Activated T-helper 1 cell treated with anti-CD3 and anti-CD28 coated beads, Interleukin-12 subunit alpha, Interleukin-12 subunit beta, Interleukin-2, Interleukin-4 antibody, amounts not matched to agents 30 ng/mL and 10 ng/mL and 1 ng/mL, durations not matched to agents 14 hours and 24 hours and 36 hours (primary cell): ENCODE results near the gene DCAF17. TPM values are rescaled to one million over a fixed set of nuclear protein-coding genes. Genes with fewer than 3 reads are reported as not detected.

Experiments
- DNase-seq: peaks from one replicate; pipeline ENCODE4 v3.0.0; 2021; ENCODE audit warnings: low spot score
- H3K27ac Mint-ChIP-seq: one replicate; pipeline ENCODE4 v1.8.0; 2021; ENCODE audit warnings: mild to moderate bottlenecking, mixed read lengths
- H3K27me3 Mint-ChIP-seq: one replicate; pipeline ENCODE4 v1.8.0; 2022; ENCODE audit warnings: mild to moderate bottlenecking, moderate library complexity, mixed read lengths; ENCODE audit not compliant: insufficient read depth
- H3K36me3 Mint-ChIP-seq: one replicate; pipeline ENCODE4 v1.8.0; 2021; ENCODE audit warnings: low read depth, mixed read lengths
- H3K4me1 Mint-ChIP-seq: one replicate; pipeline ENCODE4 v1.8.0; 2021; ENCODE audit warnings: low read depth, mixed read lengths
- H3K4me3 Mint-ChIP-seq: one replicate; pipeline ENCODE4 v1.8.0; 2021; ENCODE audit warnings: mild to moderate bottlenecking, moderate library complexity, mixed read lengths
- H3K9me3 Mint-ChIP-seq: one replicate; pipeline ENCODE4 v1.8.0; 2021; ENCODE audit warnings: mixed read lengths
- intact Hi-C: fragments of 100-400 bp; cut with micrococcal nuclease; formaldehyde crosslinking; loops from one replicate; pipeline ENCODE4 v1.15.1; 2024
- total RNA-seq: library from RNA; stranded (reverse); gene quantifications from 2 replicates; pipeline ENCODE4 v1.2.3, GENCODE V29; 2022

Gene DCAF17
- total RNA-seq, 1 donor from 2014 or later: 23.9 TPM

- Mint-ChIP-seq H3K27ac (no peak overlapping the region), H3K9me3 (no peaks in the 10 kb centered on the region), H3K27me3 (peaks cover 4% of the 10 kb centered on the region), H3K4me3 (no peak overlapping the region), H3K4me1 (peaks cover 5% of the 10 kb centered on the region), H3K36me3 (no peaks in the 10 kb centered on the region)
- intact Hi-C loops: no loop called here
- DNase-seq: no peak
Observed at GRCh38 chr2:171513719-171514160, 79.7 kb downstream of the DCAF17 start.

DNA sequence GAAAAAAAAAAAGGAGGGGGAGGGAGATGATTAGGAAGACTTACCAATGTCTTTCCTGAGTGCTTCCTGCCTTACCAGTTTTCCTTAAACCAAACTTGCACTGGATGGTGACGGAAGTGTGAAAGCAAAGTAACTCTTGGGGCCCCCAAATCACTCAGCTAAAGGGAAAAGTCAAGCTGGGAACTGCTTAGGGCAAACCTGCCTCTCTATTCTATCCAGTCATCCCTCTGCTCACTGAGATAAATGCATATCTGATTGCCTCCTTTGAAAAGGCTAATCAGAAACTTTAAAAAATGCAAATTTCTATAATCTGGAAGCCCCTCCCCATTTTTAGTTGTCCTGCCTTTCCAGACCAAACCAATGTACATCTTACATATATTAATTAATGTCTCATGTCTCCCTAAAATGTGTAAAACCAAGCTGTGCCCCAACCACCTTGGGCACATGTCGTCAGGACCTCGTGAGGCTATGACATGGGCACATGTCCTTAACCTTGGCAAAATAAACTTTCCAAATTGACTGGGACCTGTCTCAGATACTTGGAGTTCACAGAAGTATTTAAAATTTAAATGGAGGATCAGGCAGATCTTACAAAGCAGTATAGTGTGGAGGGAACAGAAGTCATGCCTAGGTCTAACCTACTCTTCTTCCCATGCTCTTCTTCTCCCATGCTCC is 81.0 kb downstream of the DCAF17 start:
- H3K36me3 Mint-ChIP-seq: no peaks in the 10 kb centered on the region
- no peaks in the 10 kb centered on the region for H3K9me3 Mint-ChIP-seq
- H3K27me3 Mint-ChIP-seq: peaks cover 10% of the 10 kb centered on the region
- intact Hi-C loops: no loop called here
- no peak overlapping the region for H3K4me3 Mint-ChIP-seq
- DNase-seq: no peak
- H3K27ac Mint-ChIP-seq: no peak overlapping the region
- H3K4me1 Mint-ChIP-seq: peaks cover under 1% of the 10 kb centered on the region

- Mint-ChIP-seq H3K4me1 (no peaks in the 10 kb centered on the region), H3K27ac (no peak overlapping the region), H3K4me3 (no peak overlapping the region), H3K9me3 (no peaks in the 10 kb centered on the region), H3K27me3 (peaks cover 14% of the 10 kb centered on the region), H3K36me3 (no peaks in the 10 kb centered on the region)
- intact Hi-C loops: no loop called here
- no peak for DNase-seq
Observed at GRCh38 chr2:171515672-171516298, 81.8 kb downstream of the DCAF17 start.

DNA sequence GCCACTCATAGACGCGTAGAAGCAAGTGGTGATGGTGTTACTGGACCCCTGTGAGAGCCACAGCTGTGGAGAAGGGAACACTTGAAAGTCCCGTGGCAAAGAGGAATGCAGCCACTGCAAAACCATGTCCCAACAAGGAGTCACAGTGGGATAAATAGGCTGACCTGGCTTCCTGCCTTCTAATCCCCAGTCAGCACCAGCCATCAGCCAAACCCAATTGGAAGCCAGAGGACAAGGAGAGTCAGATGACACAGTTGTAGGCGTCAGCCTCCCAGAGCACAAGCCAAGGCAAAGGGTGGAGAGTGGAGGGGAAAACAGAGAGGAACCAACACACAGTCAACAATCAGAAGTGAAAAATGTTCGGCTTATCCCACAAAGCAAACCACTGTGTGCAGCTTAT is 82.8 kb downstream of the DCAF17 start:
- no peak for DNase-seq
- H3K4me3 Mint-ChIP-seq: no peak overlapping the region
- H3K9me3 Mint-ChIP-seq: no peaks in the 10 kb centered on the region
- peaks cover 3% of the 10 kb centered on the region for H3K4me1 Mint-ChIP-seq
- no peaks in the 10 kb centered on the region for H3K36me3 Mint-ChIP-seq
- no peak overlapping the region for H3K27ac Mint-ChIP-seq
- H3K27me3 Mint-ChIP-seq: peaks cover 24% of the 10 kb centered on the region
- intact Hi-C loops: no loop called here

DNA sequence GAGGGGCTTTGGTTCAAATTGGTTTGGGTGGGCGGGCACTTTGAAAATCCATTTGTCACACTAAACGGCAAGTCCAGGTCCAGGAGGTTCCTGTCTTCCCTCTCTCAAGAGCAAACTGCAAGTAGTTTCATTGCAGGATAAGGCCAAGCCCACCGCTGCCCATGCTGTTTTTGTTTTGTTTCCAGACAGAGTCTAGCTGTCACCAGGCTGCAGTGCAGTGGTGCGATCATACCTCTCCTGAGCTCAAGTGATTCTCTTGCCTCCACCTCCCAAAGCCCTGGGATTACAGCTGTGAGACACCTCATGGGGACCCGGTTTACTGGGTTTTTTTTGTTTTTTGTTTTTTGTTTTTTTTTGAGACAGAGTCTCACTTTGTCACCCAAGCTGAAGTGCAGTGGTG is 86.4 kb downstream of the DCAF17 start:
- intact Hi-C loops: loop anchor here (5.0 kb wide), 1 partner anchor 358 kb away; the partner anchor contains the start of gene TLK1
- Mint-ChIP-seq H3K9me3 (no peaks in the 10 kb centered on the region), H3K36me3 (no peaks in the 10 kb centered on the region)

DNA sequence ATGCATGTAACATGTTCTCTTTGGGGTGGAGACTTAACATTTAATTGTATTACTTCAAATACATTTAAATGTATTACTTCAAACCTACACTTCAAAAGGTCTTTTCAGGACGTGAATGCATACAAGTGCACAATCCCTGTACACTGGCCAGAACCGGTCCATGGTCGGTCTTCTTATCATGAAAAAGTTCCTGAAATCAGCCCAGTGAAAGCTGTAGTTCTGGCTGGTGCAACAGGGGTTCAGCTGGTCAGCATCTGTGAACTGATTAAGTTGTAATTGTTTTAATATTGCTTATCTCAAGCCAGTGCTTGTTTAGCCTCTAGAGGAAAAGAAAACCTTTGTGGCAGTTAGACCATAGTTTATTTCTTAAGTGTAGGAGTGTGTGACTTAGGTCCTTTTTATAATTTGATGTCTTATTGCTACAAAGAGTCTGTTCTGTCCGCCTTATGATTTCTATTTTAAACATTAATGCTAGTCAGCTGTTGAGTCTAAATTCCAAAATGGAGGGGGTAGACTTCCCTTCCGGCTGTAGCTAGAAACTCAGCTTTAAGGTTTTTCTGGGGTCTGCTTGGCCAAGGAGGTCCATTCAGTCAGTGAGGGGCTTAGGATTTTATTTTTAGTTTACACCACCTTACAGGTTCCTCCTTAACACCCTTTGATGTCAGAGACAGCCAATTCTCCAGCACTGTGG is 87.5 kb downstream of the DCAF17 start:
- DNase-seq: no peak
- Mint-ChIP-seq H3K4me3 (peak overlapping the region; percentile 86), H3K9me3 (no peaks in the 10 kb centered on the region), H3K36me3 (no peaks in the 10 kb centered on the region), H3K27me3 (peaks cover 44% of the 10 kb centered on the region), H3K27ac (no peak overlapping the region), H3K4me1 (peaks cover 6% of the 10 kb centered on the region)
- intact Hi-C loops: loop anchor here (5.0 kb wide), 1 partner anchor 359 kb away; the partner anchor contains the start of gene TLK1

More for the DNA sequence above, 86.4 kb downstream of the DCAF17 start:
- Mint-ChIP-seq H3K4me1 (peaks cover 6% of the 10 kb centered on the region), H3K4me3 (no peak overlapping the region), H3K27me3 (peaks cover 44% of the 10 kb centered on the region), H3K27ac (no peak overlapping the region)
- DNase-seq: no peak

DNA sequence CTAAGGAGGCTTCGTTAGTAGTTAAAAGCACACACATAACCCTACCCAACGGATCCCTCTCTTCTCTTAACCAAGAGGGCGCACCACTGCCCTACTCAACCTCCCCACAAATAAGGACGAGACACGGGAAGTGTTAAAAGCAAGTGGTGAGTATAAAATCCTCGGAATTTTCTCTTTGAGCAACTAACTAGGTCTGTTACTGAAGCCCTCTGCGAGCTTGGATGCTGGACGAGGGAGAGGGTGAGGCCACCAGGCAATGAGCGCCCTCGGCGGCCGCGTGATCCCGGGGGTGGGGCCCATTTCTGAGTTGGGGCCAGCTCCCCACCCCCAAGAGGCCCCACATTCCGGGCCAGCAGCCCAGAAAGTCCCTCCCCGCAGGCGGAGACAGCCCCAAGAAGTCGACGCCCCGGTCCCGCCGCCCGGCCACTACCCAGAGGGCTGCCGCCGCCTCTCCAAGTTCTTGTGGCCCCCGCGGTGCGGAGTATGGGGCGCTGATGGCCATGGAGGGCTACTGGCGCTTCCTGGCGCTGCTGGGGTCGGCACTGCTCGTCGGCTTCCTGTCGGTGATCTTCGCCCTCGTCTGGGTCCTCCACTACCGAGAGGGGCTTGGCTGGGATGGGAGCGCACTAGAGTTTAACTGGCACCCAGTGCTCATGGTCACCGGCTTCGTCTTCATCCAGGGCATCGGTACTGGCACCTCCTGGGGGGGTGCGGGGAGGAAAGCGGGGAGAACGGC is 88.2 kb downstream of the DCAF17 start, which contains the start of gene CYBRD1:
TSS of gene CYBRD1 (plus strand) at position 423 of the 736 bp plus-strand sequence. CDS start at position 495, 72 bp downstream.
- H3K27ac Mint-ChIP-seq: peak within 1 kb of the TSS; percentile 50
- intact Hi-C loops: loop anchor here (5.0 kb wide), 1 partner anchor 360 kb away; the partner anchor contains the start of gene TLK1

GRCh38 chr2:171522788-171523087 is 88.7 kb downstream of the DCAF17 start:
- H3K4me3 Mint-ChIP-seq: peak overlapping the region; percentile 86
- no peaks in the 10 kb centered on the region for H3K36me3 Mint-ChIP-seq
- H3K9me3 Mint-ChIP-seq: no peaks in the 10 kb centered on the region
- DNase-seq: peak; percentile 1
- intact Hi-C loops: loop anchor here (5.0 kb wide), 1 partner anchor 360 kb away; the partner anchor contains the start of gene TLK1
- H3K27ac Mint-ChIP-seq: no peak overlapping the region
- peaks cover 6% of the 10 kb centered on the region for H3K4me1 Mint-ChIP-seq
- peaks cover 44% of the 10 kb centered on the region for H3K27me3 Mint-ChIP-seq

More for the DNA sequence above, 88.2 kb downstream of the DCAF17 start, which contains the start of gene CYBRD1:
- Mint-ChIP-seq H3K36me3 (no peaks in the 10 kb centered on the region), H3K4me3 (peak within 1 kb of the TSS; percentile 86), H3K9me3 (no peaks in the 10 kb centered on the region), H3K27me3 (peaks cover 44% of the 10 kb centered on the region), H3K4me1 (peaks cover 6% of the 10 kb centered on the region)
- peak; percentile 3 for DNase-seq

DNA sequence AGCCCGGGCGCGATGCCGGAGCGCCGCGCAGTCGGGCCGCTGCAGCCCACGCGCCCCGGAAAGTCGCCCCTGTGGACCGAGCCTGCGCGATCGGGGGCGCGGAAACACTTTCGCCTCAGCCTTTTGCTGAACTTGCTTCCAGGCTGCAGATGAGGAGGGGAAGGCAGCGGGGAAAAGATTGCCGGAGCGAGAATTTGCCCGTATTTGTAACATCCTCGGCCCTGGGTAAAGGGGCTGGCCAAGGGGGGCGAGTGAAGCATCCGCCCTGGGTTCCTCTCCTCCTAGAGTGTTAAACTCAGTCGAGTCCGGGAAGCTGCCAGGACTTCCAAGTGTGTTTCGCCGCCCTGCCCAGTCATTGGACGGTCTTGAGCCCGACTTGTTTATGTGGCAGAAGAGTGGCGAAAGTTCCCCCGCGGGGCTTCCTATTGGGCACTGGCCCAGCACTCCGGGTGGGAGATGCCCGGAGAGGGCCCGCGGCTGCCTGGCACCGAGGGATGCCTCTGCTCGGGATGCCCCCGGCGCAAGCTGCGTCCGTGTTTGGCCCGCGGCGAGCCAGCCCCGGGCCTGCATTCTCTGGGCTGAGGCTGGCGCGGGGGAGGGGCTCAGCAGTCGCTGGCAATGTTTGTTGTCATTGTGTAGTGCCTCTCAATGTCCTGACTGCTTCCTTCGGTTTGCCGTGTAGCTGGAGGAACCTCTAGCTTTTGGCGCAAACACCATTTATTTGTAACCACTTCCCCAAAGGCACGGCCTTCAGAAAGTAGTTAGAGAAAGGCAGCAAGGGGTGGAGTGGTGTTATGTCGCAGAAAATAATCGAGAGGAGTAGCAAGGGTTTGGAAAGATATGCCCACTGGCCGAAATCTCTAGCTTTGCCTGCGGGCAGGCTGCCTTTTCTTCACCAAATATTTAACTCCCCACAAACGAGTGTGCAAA is 89.3 kb downstream of the DCAF17 start:
- Mint-ChIP-seq H3K4me1 (peaks cover 6% of the 10 kb centered on the region), H3K36me3 (no peaks in the 10 kb centered on the region), H3K9me3 (no peaks in the 10 kb centered on the region), H3K27ac (no peak overlapping the region), H3K4me3 (peak overlapping the region; percentile 75), H3K27me3 (peaks cover 45% of the 10 kb centered on the region)
- peak; percentile 3 for DNase-seq
- intact Hi-C loops: loop anchor here (5.0 kb wide), 1 partner anchor 361 kb away; the partner anchor contains the start of gene TLK1

DNA sequence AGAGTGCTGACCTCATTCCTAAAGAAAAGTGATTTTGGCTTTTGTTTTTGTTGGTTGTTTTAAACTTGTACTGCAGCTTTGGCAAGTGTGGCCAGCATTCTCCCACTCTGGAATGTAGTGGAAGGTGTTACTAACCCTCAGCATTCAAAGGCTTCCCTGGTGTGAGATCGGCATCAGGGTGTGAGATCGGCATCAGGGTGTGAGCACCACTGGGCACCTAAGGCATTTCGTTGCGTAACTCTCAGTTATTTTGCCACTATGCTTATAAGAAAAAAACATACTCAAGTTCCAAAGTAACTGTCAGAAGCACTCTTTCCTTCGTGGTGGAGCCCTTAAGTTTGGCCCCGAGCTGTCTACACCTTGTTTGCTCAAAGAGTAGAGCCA is 90.0 kb downstream of the DCAF17 start:
- peaks cover 44% of the 10 kb centered on the region for H3K27me3 Mint-ChIP-seq
- H3K4me1 Mint-ChIP-seq: peaks cover 6% of the 10 kb centered on the region
- no peaks in the 10 kb centered on the region for H3K9me3 Mint-ChIP-seq
- intact Hi-C loops: loop anchor here (5.0 kb wide), 1 partner anchor 362 kb away; the partner anchor contains the start of gene TLK1
- DNase-seq: no peak
- peak overlapping the region; percentile 75 for H3K4me3 Mint-ChIP-seq
- no peak overlapping the region for H3K27ac Mint-ChIP-seq
- no peaks in the 10 kb centered on the region for H3K36me3 Mint-ChIP-seq

DNA sequence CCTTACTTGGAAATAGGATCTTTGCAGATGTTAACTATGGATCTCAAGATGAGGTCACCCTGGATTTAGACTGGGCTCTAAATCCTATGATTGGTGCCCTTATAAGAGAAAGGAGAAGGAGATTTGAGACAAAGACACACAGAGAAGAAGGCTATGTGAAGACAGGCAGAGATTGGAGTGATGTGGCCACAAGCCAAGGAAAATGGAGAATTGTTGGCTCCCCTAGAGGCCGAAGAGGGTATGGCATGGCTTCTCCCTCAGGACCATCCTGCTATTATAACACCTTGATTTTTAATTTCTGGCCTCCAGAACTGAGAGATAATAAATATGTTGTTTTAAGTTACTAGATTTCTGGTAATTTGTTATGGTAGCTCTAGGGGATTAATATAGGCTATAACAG is 95.9 kb downstream of the DCAF17 start:
- no peak overlapping the region for H3K4me3 Mint-ChIP-seq
- H3K27ac Mint-ChIP-seq: no peak overlapping the region
- H3K36me3 Mint-ChIP-seq: no peaks in the 10 kb centered on the region
- no peaks in the 10 kb centered on the region for H3K4me1 Mint-ChIP-seq
- H3K9me3 Mint-ChIP-seq: peaks cover 5% of the 10 kb centered on the region
- H3K27me3 Mint-ChIP-seq: peaks cover 30% of the 10 kb centered on the region
- no peak for DNase-seq
- intact Hi-C loops: no loop called here
